Sigmoid colon (tissue), 4 donors: ENCODE results near the gene DLG3.

ENCODE experiments used
- CTCF ChIP-seq, 4 experiments: fragments of 450-650 bp in 3 of 4; fragments of 200-600 bp in 1 of 4; IDR thresholded peaks; one replicate each; pipeline ENCODE4 v1.5.1; 2016 to 2019; ENCODE audit warnings: antibody characterized with exemption in 4 of 4, mild to moderate bottlenecking in 3 of 4, moderate library complexity in 2 of 4
- POLR2A ChIP-seq, 2 donors: fragments of 450-650 bp; IDR thresholded peaks; one replicate each; pipeline ENCODE4 v1.6.1; 2016; ENCODE audit warnings: antibody characterized with exemption in 2 of 2, mild to moderate bottlenecking in 2 of 2, moderate library complexity in 2 of 2
- POLR2AphosphoS5 ChIP-seq, 4 donors: sonication (generic); formaldehyde crosslinking; IDR thresholded peaks; one replicate each; pipeline ENCODE4 v1.6.1; 2017; ENCODE audit warnings: antibody characterized with exemption in 4 of 4

- TF ChIP-seq POLR2AphosphoS5 (IDR thresholded peaks at IDR 0.05), result peak in 2 of 4 donors; percentile 33 to 57
- TF ChIP-seq CTCF (IDR thresholded peaks at IDR 0.05), result no peak
- no peak for TF ChIP-seq POLR2A (IDR thresholded peaks at IDR 0.05)
Observed at GRCh38 chrX:70480660-70481018, 36.0 kb downstream of the DLG3 start.
